Measurements from ENCODE around the gene TNFSF11. TPM values are rescaled to one million over a fixed set of nuclear protein-coding genes. Genes with fewer than 3 reads are reported as not detected.
"Not testable (repeated sequence)": the region's sequence is repeated elsewhere in the genome, so short reads cannot be mapped to it uniquely, and the experiment has no call there.

Gene TNFSF11
- total RNA-seq, 2 experiments from 2014 or later: not detected

GRCh38 chr13:42560320-42560719 is 13.6 kb upstream of the TNFSF11 start:
- H3K79me2 ChIP-seq (ENCODE audit: insufficient read depth, low read depth, low read length); H4K20me1 ChIP-seq (ENCODE audit: insufficient read depth, low read length); H3K9me3 ChIP-seq (ENCODE audit: low read length); DNase-seq (ENCODE audit: low spot score); H3K36me3 ChIP-seq (ENCODE audit: insufficient read depth, low read length); BruUV-seq (replicated peaks); H3K27ac ChIP-seq (ENCODE audit: low read depth, low read length, poor library complexity, severe bottlenecking); H3K4me3 ChIP-seq (ENCODE audit: low read depth, low read length, poor library complexity, severe bottlenecking); H3K9me2 ChIP-seq (ENCODE audit: insufficient read depth, low read length); H3K4me1 ChIP-seq (ENCODE audit: insufficient read depth, low read length, poor library complexity, severe bottlenecking); H2AFZ ChIP-seq (ENCODE audit: low read length); intact Hi-C loops (cut with micrococcal nuclease; ENCODE audit: unreplicated experiment); H3K4me2 ChIP-seq (ENCODE audit: low read length): not testable (repeated sequence)
- ChIA-PET CTCF (ENCODE audit: unreplicated experiment) (interaction anchor here (0.6 kb wide), 1 partner anchor 975 kb away, joined by 4 read pairs; no protein-coding TSS in a partner anchor), POLR2A (interaction anchor here (0.6 kb wide), 1 partner anchor 56 kb away, joined by 4 read pairs; no protein-coding TSS in a partner anchor)

GRCh38 chr13:42561752-42562467 is 12.0 kb upstream of the TNFSF11 start:
- Histone ChIP-seq H3K36me3 (ENCODE audit: insufficient read depth, low read length) (no peaks in the 10 kb centered on the region), H3K4me3 (ENCODE audit: low read depth, low read length, poor library complexity, severe bottlenecking) (no peak overlapping the region), H3K27ac (ENCODE audit: low read depth, low read length, poor library complexity, severe bottlenecking) (no peak overlapping the region), H2AFZ (ENCODE audit: low read length) (no peak overlapping the region), H4K20me1 (ENCODE audit: insufficient read depth, low read length) (no peaks in the 10 kb centered on the region), H3K4me2 (ENCODE audit: low read length) (no peak overlapping the region), H3K9me3 (ENCODE audit: low read length) (no peaks in the 10 kb centered on the region), H3K9me2 (ENCODE audit: insufficient read depth, low read length) (no peaks in the 10 kb centered on the region), H3K4me1 (ENCODE audit: insufficient read depth, low read length, poor library complexity, severe bottlenecking) (peaks cover 5% of the 10 kb centered on the region), H3K79me2 (ENCODE audit: insufficient read depth, low read depth, low read length) (no peaks in the 10 kb centered on the region)
- no peak for DNase-seq (ENCODE audit: low spot score)
- ChIA-PET CTCF (ENCODE audit: unreplicated experiment) (no interaction called here), POLR2A (interaction anchor here (0.7 kb wide), 1 partner anchor 309 kb away, joined by 3 read pairs; no protein-coding TSS in a partner anchor)
- no TSS peak for BruUV-seq (replicated peaks)
- TF ChIP-seq CTCF (conservative IDR thresholded peaks at IDR 0.05; ENCODE audit: low read length) (no peak), EZH2phosphoT487 (IDR thresholded peaks at IDR 0.05; ENCODE audit: borderline replicate concordance, low read depth, low read length) (no peak)
- intact Hi-C loops (cut with micrococcal nuclease; ENCODE audit: unreplicated experiment): no loop called here

DNA sequence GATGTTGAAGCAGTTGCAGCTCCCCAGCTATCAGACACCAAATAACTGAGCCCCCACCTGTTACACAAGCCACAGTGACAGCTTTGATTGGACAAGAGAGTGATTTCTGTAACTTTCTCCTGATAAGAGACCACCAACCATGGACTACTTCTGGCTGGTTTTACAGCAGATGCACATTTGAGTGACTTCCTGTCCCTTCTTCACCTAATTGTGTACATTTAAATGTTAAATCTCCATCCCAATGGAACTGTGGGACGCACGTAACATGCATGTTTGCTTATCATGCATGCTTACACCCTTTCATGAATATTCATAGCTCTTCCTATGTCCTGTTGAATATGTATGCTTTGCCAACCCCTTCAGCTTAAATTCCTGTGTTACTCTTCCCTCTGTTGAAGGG is 6.0 kb upstream of the TNFSF11 start:
- TF ChIP-seq CTCF (conservative IDR thresholded peaks at IDR 0.05; ENCODE audit: low read length): no peak
- no peak for DNase-seq (ENCODE audit: low spot score)
- Histone ChIP-seq H3K4me1 (ENCODE audit: insufficient read depth, low read length, poor library complexity, severe bottlenecking) (no peaks in the 10 kb centered on the region), H3K9me2 (ENCODE audit: insufficient read depth, low read length) (no peaks in the 10 kb centered on the region), H3K27ac (ENCODE audit: low read depth, low read length, poor library complexity, severe bottlenecking) (no peak overlapping the region), H2AFZ (ENCODE audit: low read length) (no peak overlapping the region), H4K20me1 (ENCODE audit: insufficient read depth, low read length) (no peaks in the 10 kb centered on the region), H3K4me2 (ENCODE audit: low read length) (no peak overlapping the region), H3K79me2 (ENCODE audit: insufficient read depth, low read depth, low read length) (no peaks in the 10 kb centered on the region), H3K36me3 (ENCODE audit: insufficient read depth, low read length) (no peaks in the 10 kb centered on the region), H3K4me3 (ENCODE audit: low read depth, low read length, poor library complexity, severe bottlenecking) (no peak overlapping the region), H3K9me3 (ENCODE audit: low read length) (no peaks in the 10 kb centered on the region)
- CTCF ChIA-PET (ENCODE audit: unreplicated experiment): no interaction called here
- intact Hi-C loops (cut with micrococcal nuclease; ENCODE audit: unreplicated experiment): no loop called here
- BruUV-seq (replicated peaks): no TSS peak
- POLR2A ChIA-PET: interaction anchor here (0.6 to 1.7 kb wide), 3 partner anchors 14 to 514 kb away, joined by 3 to 5 read pairs (median 4); no protein-coding TSS in a partner anchor
